T-cell (primary cell): ENCODE results near the gene SRGAP2C. TPM values are rescaled to one million over a fixed set of nuclear protein-coding genes. Genes with fewer than 3 reads are reported as not detected.
"Not testable (repeated sequence)": the region's sequence is repeated elsewhere in the genome, so short reads cannot be mapped to it uniquely, and the experiment has no call there.

ENCODE experiments used
- ATAC-seq, 4 experiments: fragments of 200-7000 bp in 3 of 4; fragments of 150-1000 bp in 1 of 4; cut with Tn5 transposase; replicated peaks in 1 of 4; 1 replicate in 3 of 4; 2 replicates in 1 of 4; pipeline ENCODE4 v1.10.0; 2021; ENCODE audit warnings: moderate library complexity in 3 of 4, mild to moderate bottlenecking in 2 of 4, moderate number of reproducible peaks in 1 of 4
- CTCF ChIA-PET, 2 donors: fragments of 300-600 bp; sonication (Branson Sonifier 250); formaldehyde crosslinking; loops; one replicate each; lab custom pipeline; 2022; ENCODE audit warnings: antibody characterized with exemption in 2 of 2; lab: Charles Lee
- POLR2A ChIA-PET, 2 donors: fragments of 300-600 bp; sonication (Branson Sonifier 250); formaldehyde crosslinking; loops; one replicate each; lab custom pipeline; 2022; ENCODE audit warnings: antibody characterized with exemption in 2 of 2; lab: Charles Lee
- DNase-seq, 35 experiments: peaks; one replicate each; pipeline versions ENCODE4 v3.0.0 to v3.0.0-alpha.2; 2013 to 2023
- H3K27ac ChIP-seq: one replicate; pipeline ENCODE4 v1.5.1; 2013; ENCODE audit warnings: low read length
- H3K27me3 ChIP-seq, 2 experiments: replicated peaks in 1 of 2; 1 replicate in 1 of 2; 2 replicates in 1 of 2; pipeline versions ENCODE4 v1.6.1 to v1.7.0; 2013; ENCODE audit warnings: low read length in 1 of 2, mixed read lengths in 1 of 2; ENCODE audit not compliant: control insufficient read depth in 2 of 2, insufficient read depth in 2 of 2; ENCODE audit errors: extremely low read depth in 1 of 2
- H3K36me3 ChIP-seq, 2 donors: 1 replicate in 1 of 2; 2 replicates in 1 of 2; pipeline versions ENCODE4 v1.6.1 to v1.7.0; 2013; ENCODE audit warnings: low read length in 1 of 2; ENCODE audit not compliant: control insufficient read depth in 2 of 2, insufficient read depth in 1 of 2; ENCODE audit errors: extremely low read depth in 1 of 2
- H3K4me1 ChIP-seq, 2 experiments: 1 replicate in 1 of 2; 2 replicates in 1 of 2; pipeline versions ENCODE4 v1.6.1 to v1.7.0; 2013; ENCODE audit warnings: low read length in 2 of 2, mixed read lengths in 1 of 2; ENCODE audit not compliant: insufficient read depth in 2 of 2, control insufficient read depth in 1 of 2; ENCODE audit errors: extremely low read depth in 1 of 2
- H3K4me3 ChIP-seq, 2 donors: 1 replicate in 1 of 2; 2 replicates in 1 of 2; pipeline versions ENCODE4 v1.5.1 to v1.7.0; 2013; ENCODE audit warnings: mild to moderate bottlenecking in 2 of 2, low read length in 1 of 2, moderate library complexity in 1 of 2; ENCODE audit not compliant: control insufficient read depth in 1 of 2; ENCODE audit errors: extremely low read depth in 1 of 2
- H3K9me3 ChIP-seq: 2 replicates; pipeline ENCODE4 v1.7.0; 2013
- H3K27ac Mint-ChIP-seq, 2 donors: one replicate each; pipeline ENCODE4 v1.8.0; 2020 to 2021; ENCODE audit warnings: mild to moderate bottlenecking in 2 of 2, mixed read lengths in 2 of 2
- H3K27me3 Mint-ChIP-seq, 2 donors: one replicate each; pipeline ENCODE4 v1.8.0; 2021 to 2022; ENCODE audit warnings: mixed read lengths in 2 of 2
- H3K36me3 Mint-ChIP-seq: one replicate; pipeline ENCODE4 v1.8.0; 2021; ENCODE audit warnings: mixed read lengths
- H3K4me1 Mint-ChIP-seq, 3 donors: one replicate each; pipeline ENCODE4 v1.8.0; 2020 to 2022; ENCODE audit warnings: mixed read lengths in 3 of 3, mild to moderate bottlenecking in 1 of 3
- H3K4me3 Mint-ChIP-seq, 3 donors: one replicate each; pipeline ENCODE4 v1.8.0; 2020 to 2022; ENCODE audit warnings: mild to moderate bottlenecking in 3 of 3, mixed read lengths in 3 of 3, moderate library complexity in 3 of 3
- H3K9me3 Mint-ChIP-seq, 3 donors: one replicate each; pipeline ENCODE4 v1.8.0; 2020 to 2022; ENCODE audit warnings: mixed read lengths in 3 of 3
- WGBS: methylation state at CpG from one replicate; pipeline ENCODE4 v1.1.5; 2013; ENCODE audit warnings: missing lambda C conversion rate; ENCODE audit not compliant: insufficient coverage; 5-methylcytosine and 5-hydroxymethylcytosine counted together
- total RNA-seq, 35 experiments: library from RNA in 6 of 35; stranded (reverse) in 6 of 35; fragments of 120-200 nt in 1 of 35; gene quantifications; one replicate each; pipeline versions ENCODE4 v1.2.1 to v1.2.4 and lab custom pipeline; 2013 to 2026

The SRGAP2C gene
- total RNA-seq (10 to 100 TPM; 11.1 to 23.2 (median 19.1) TPM), total RNA-seq (lab: John Stamatoyannopoulos, UW) (2.8 to 17.1 (median 7.1) reads per million in 29 experiments)
- 10.4 TPM for total RNA-seq (2013)

- H3K4me1 ChIP-seq, H3K36me3 Mint-ChIP-seq, H3K9me3 ChIP-seq, POLR2A ChIA-PET, H3K27me3 ChIP-seq, CTCF ChIA-PET, H3K36me3 ChIP-seq, H3K27me3 Mint-ChIP-seq, H3K4me1 Mint-ChIP-seq, H3K9me3 Mint-ChIP-seq: not testable (repeated sequence)
- H3K27ac ChIP-seq = peak within 1 kb of the TSS; percentile 29
- peak within 1 kb of the TSS in 1 of 2 donors; percentile 50 for H3K4me3 ChIP-seq
- Mint-ChIP-seq H3K27ac (peak within 1 kb of the TSS; percentile 89 to 91), H3K4me3 (peak within 1 kb of the TSS; percentile 81 to 96 (median 92))
- 0% methylated on average over 13 of the region's 54 CpGs for WGBS
- DNase-seq (peak; percentile 77 to 97 (median 92)), ATAC-seq (peak; percentile 83 to 85 (median 84))
These were observed at the start of gene SRGAP2C, which contains the start of gene FAM72B for GRCh38 chr1:121184290-121185127. Gene SRGAP2C, plus strand, starts transcription at chr1:121184975. Its CDS starts 2,472 bp downstream, at chr1:121187447. Gene FAM72B, minus strand, starts transcription at chr1:121184340. Its CDS starts 851 bp downstream, at chr1:121183489.

- H3K4me3 Mint-ChIP-seq, H3K27ac ChIP-seq, POLR2A ChIA-PET, ATAC-seq, H3K27ac Mint-ChIP-seq, H3K36me3 ChIP-seq, H3K9me3 Mint-ChIP-seq, H3K36me3 Mint-ChIP-seq, H3K9me3 ChIP-seq, H3K27me3 Mint-ChIP-seq, CTCF ChIA-PET, DNase-seq, H3K27me3 ChIP-seq, H3K4me1 ChIP-seq, H3K4me1 Mint-ChIP-seq, H3K4me3 ChIP-seq: not testable (repeated sequence)
- no CpG with 5 or more reads among the region's 6 CpGs for WGBS
These were observed 44.4 kb upstream of the SRGAP2C start for GRCh38 chr1:121140393-121140792.

GRCh38 chr1:121148489-121149190 is 36.1 kb upstream of the SRGAP2C start:
- POLR2A ChIA-PET, H3K36me3 ChIP-seq, H3K4me3 Mint-ChIP-seq, H3K36me3 Mint-ChIP-seq, H3K27ac ChIP-seq, CTCF ChIA-PET, H3K4me1 ChIP-seq, H3K27me3 ChIP-seq, H3K9me3 Mint-ChIP-seq, H3K27me3 Mint-ChIP-seq, H3K4me1 Mint-ChIP-seq, H3K9me3 ChIP-seq, DNase-seq, H3K27ac Mint-ChIP-seq, H3K4me3 ChIP-seq: not testable (repeated sequence)
- no CpG with 5 or more reads among the region's 9 CpGs for WGBS
- ATAC-seq = peak in 2 of 4 experiments; percentile 42 to 68

- H3K9me3 ChIP-seq, H3K4me3 ChIP-seq, POLR2A ChIA-PET, CTCF ChIA-PET, H3K27ac Mint-ChIP-seq, H3K36me3 ChIP-seq, H3K4me3 Mint-ChIP-seq, H3K27ac ChIP-seq, ATAC-seq, H3K27me3 ChIP-seq, H3K27me3 Mint-ChIP-seq, H3K9me3 Mint-ChIP-seq, DNase-seq, H3K36me3 Mint-ChIP-seq, H3K4me1 Mint-ChIP-seq, H3K4me1 ChIP-seq: not testable (repeated sequence)
- no CpG with 5 or more reads among the region's 1 CpG for WGBS
These were observed 33.5 kb upstream of the SRGAP2C start for GRCh38 chr1:121151294-121151693.

GRCh38 chr1:121152788-121153187 is 32.0 kb upstream of the SRGAP2C start:
- H3K4me1 ChIP-seq, H3K4me3 ChIP-seq, H3K27me3 Mint-ChIP-seq, H3K9me3 Mint-ChIP-seq, ATAC-seq, H3K4me3 Mint-ChIP-seq, H3K4me1 Mint-ChIP-seq, H3K27me3 ChIP-seq, POLR2A ChIA-PET, H3K27ac Mint-ChIP-seq, H3K9me3 ChIP-seq, H3K36me3 ChIP-seq, CTCF ChIA-PET, H3K27ac ChIP-seq, DNase-seq, H3K36me3 Mint-ChIP-seq: not testable (repeated sequence)

- H3K36me3 Mint-ChIP-seq, POLR2A ChIA-PET, CTCF ChIA-PET, H3K27me3 ChIP-seq, H3K4me3 Mint-ChIP-seq, H3K4me3 ChIP-seq, H3K27me3 Mint-ChIP-seq, H3K9me3 Mint-ChIP-seq, H3K36me3 ChIP-seq, H3K4me1 ChIP-seq, DNase-seq, H3K27ac Mint-ChIP-seq, ATAC-seq, H3K27ac ChIP-seq, H3K4me1 Mint-ChIP-seq, H3K9me3 ChIP-seq: not testable (repeated sequence)
- WGBS = no CpG with 5 or more reads among the region's 2 CpGs
These were observed 30.0 kb upstream of the SRGAP2C start for GRCh38 chr1:121154811-121155210.
